Keratinocyte (primary cell): ENCODE results near the gene MPV17L2. TPM values are rescaled to one million over a fixed set of nuclear protein-coding genes. Genes with fewer than 3 reads are reported as not detected.

Source experiments
- DNase-seq: peaks from one replicate; pipeline ENCODE4 v3.0.0-alpha.2; 2011; ENCODE audit warnings: low read depth, missing footprints, low spot score
- FAIRE-seq: peaks from 2 replicates; lab custom pipeline; 2011; peaks lifted over from hg19 to GRCh38; lab: Jason Lieb, UNC
- H2AFZ ChIP-seq: 2 replicates; pipeline ENCODE4 v1.6.0; 2012; ENCODE audit warnings: low read length, control low read depth, inconsistent platforms; ENCODE audit not compliant: control insufficient read depth
- H3K27ac ChIP-seq: 2 replicates; pipeline ENCODE4 v1.5.1; 2011; ENCODE audit warnings: low read length; ENCODE audit not compliant: control insufficient read depth, insufficient read depth
- H3K27me3 ChIP-seq: 3 replicates; pipeline ENCODE4 v1.6.0; 2011; ENCODE audit warnings: low read length; ENCODE audit not compliant: control insufficient read depth, insufficient read depth; ENCODE audit errors: extremely low read depth
- H3K36me3 ChIP-seq, 2 experiments: 2 replicates in 1 of 2; 3 replicates in 1 of 2; pipeline ENCODE4 v1.5.1; 2011; ENCODE audit warnings: low read length in 2 of 2, mild to moderate bottlenecking in 1 of 2; ENCODE audit not compliant: control insufficient read depth in 2 of 2, insufficient read depth in 2 of 2; ENCODE audit errors: extremely low read depth in 1 of 2
- H3K4me1 ChIP-seq: 3 replicates; pipeline ENCODE4 v1.5.1; 2011; ENCODE audit warnings: low read length; ENCODE audit not compliant: control insufficient read depth, insufficient read depth; ENCODE audit errors: extremely low read depth
- H3K4me2 ChIP-seq: 3 replicates; pipeline ENCODE4 v1.6.0; 2011; ENCODE audit warnings: low read depth, low read length; ENCODE audit not compliant: control insufficient read depth, insufficient read depth; ENCODE audit errors: extremely low read depth
- H3K4me3 ChIP-seq, 3 experiments: fragments of 200-600 bp in 1 of 3; sonication (generic) in 1 of 3; 2 replicates in 2 of 3; 3 replicates in 1 of 3; pipeline ENCODE4 v1.5.1; 2011 to 2016; ENCODE audit warnings: low read length in 3 of 3, mild to moderate bottlenecking in 3 of 3, control low read depth in 2 of 3, inconsistent platforms in 1 of 3, low read depth in 1 of 3, mixed read lengths in 1 of 3, mixed run types in 1 of 3, moderate library complexity in 1 of 3; ENCODE audit not compliant: control insufficient read depth in 2 of 3, insufficient read depth in 2 of 3; ENCODE audit errors: extremely low read depth in 1 of 3
- H3K79me2 ChIP-seq: 2 replicates; pipeline ENCODE4 v1.6.0; 2012; ENCODE audit warnings: low read length; ENCODE audit not compliant: control insufficient read depth, insufficient read depth
- H3K9ac ChIP-seq: 3 replicates; pipeline ENCODE4 v1.6.0; 2011; ENCODE audit warnings: low read length; ENCODE audit not compliant: control insufficient read depth, insufficient read depth; ENCODE audit errors: extremely low read depth
- H3K9me1 ChIP-seq: 3 replicates; pipeline ENCODE4 v1.6.0; 2011; ENCODE audit warnings: low read length; ENCODE audit not compliant: control insufficient read depth, insufficient read depth; ENCODE audit errors: extremely low read depth
- H3K9me3 ChIP-seq: 2 replicates; pipeline ENCODE4 v1.5.1; 2012; ENCODE audit warnings: low read depth, low read length; ENCODE audit not compliant: control insufficient read depth
- H4K20me1 ChIP-seq: 3 replicates; pipeline ENCODE4 v1.6.0; 2011; ENCODE audit warnings: low read length; ENCODE audit not compliant: control insufficient read depth, insufficient read depth; ENCODE audit errors: extremely low read depth
- CTCF ChIP-seq, 3 experiments: IDR thresholded peaks in 1 of 3; conservative IDR thresholded peaks in 1 of 3; optimal IDR thresholded peaks in 1 of 3; 2 replicates in 2 of 3; 3 replicates in 1 of 3; pipeline versions ENCODE3 to v1.5.1; 2011; ENCODE audit warnings: low read length in 3 of 3, mild to moderate bottlenecking in 3 of 3, moderate library complexity in 2 of 3, control low read depth in 1 of 3, inconsistent platforms in 1 of 3; ENCODE audit not compliant: insufficient read depth in 2 of 3; ENCODE audit errors: extremely low read depth in 1 of 3
- EZH2 ChIP-seq: IDR thresholded peaks from one replicate; pipeline ENCODE4 v1.6.1; 2012; ENCODE audit warnings: inconsistent platforms, mild to moderate bottlenecking, low read length, moderate library complexity
- dilution Hi-C: fragments of 300-500 bp; cut with MboI; formaldehyde crosslinking; loops from one replicate; pipeline ENCODE4 v1.7.0; 2020; ENCODE audit warnings: low sequenced_read_pairs; ENCODE audit not compliant: extremely low pct_ligation_motif_present
- polyA plus RNA-seq, 5 experiments: library from polyadenylated mRNA; depleted of rRNA in 3 of 5; stranded (reverse) in 3 of 5; stranded (forward) in 1 of 5; unstranded in 1 of 5; fragments of >200 nt; gene quantifications; 1 replicate in 1 of 5; 2 replicates in 3 of 5; 3 replicates in 1 of 5; pipeline versions ENCODE4 v1.2.1 to v1.2.3, GENCODE V29; 2011 to 2012; ENCODE audit warnings: missing spikeins in 2 of 5, low read depth in 1 of 5, low replicate concordance in 1 of 5

The MPV17L2 gene
- polyA plus RNA-seq, 1 donor (not counting 4 experiments of a cell fraction or from before 2014, with no cell fraction given), result 26.3 TPM

GRCh38 chr19:18205200-18205892 lies 12.3 kb downstream of the MPV17L2 start:
- TF ChIP-seq CTCF (optimal IDR thresholded peaks at IDR 0.05 in 1 of 3, IDR thresholded peaks at IDR 0.05 in 1 of 3, conservative IDR thresholded peaks at IDR 0.05 in 1 of 3; ENCODE audit: extremely low read depth in 1 of 3, insufficient read depth in 2 of 3, low read length in 3 of 3) (no peak), EZH2 (no peak)
- no peaks in the 10 kb centered on the region for H3K79me2 ChIP-seq
- H3K4me3 ChIP-seq, result peak overlapping the region; percentile 51 to 94 (median 86)
- no peaks in the 10 kb centered on the region for H3K9me3 ChIP-seq
- peak overlapping the region; percentile 97 for H3K4me2 ChIP-seq
- peak overlapping the region; percentile 77 for H3K9ac ChIP-seq
- peak overlapping the region; percentile 85 for H2AFZ ChIP-seq
- dilution Hi-C loops, result no loop called here
- no peaks in the 10 kb centered on the region for H3K9me1 ChIP-seq
- H3K4me1 ChIP-seq, result peaks cover 20% of the 10 kb centered on the region
- DNase-seq, result no peak
- peaks cover 2% of the 10 kb centered on the region for H3K27me3 ChIP-seq
- FAIRE-seq, result no peak
- peak overlapping the region; percentile 80 for H3K27ac ChIP-seq
- no peaks in the 10 kb centered on the region for H3K36me3 ChIP-seq
- no peaks in the 10 kb centered on the region for H4K20me1 ChIP-seq

GRCh38 chr19:18206018-18206417 lies 13.0 kb downstream of the MPV17L2 start:
- H3K9ac ChIP-seq, result no peak overlapping the region
- no peak overlapping the region for H3K4me3 ChIP-seq
- DNase-seq (no peak), FAIRE-seq (no peak)
- no peaks in the 10 kb centered on the region for H3K9me1 ChIP-seq
- no peaks in the 10 kb centered on the region for H3K36me3 ChIP-seq
- H2AFZ ChIP-seq, result no peak overlapping the region
- H3K27ac ChIP-seq, result no peak overlapping the region
- TF ChIP-seq CTCF (optimal IDR thresholded peaks at IDR 0.05 in 1 of 3, IDR thresholded peaks at IDR 0.05 in 1 of 3, conservative IDR thresholded peaks at IDR 0.05 in 1 of 3; ENCODE audit: extremely low read depth in 1 of 3, insufficient read depth in 2 of 3, low read length in 3 of 3) (no peak), EZH2 (no peak)
- peaks cover 2% of the 10 kb centered on the region for H3K27me3 ChIP-seq
- no peak overlapping the region for H3K4me2 ChIP-seq
- peaks cover 20% of the 10 kb centered on the region for H3K4me1 ChIP-seq
- no peaks in the 10 kb centered on the region for H4K20me1 ChIP-seq
- H3K79me2 ChIP-seq, result no peaks in the 10 kb centered on the region
- dilution Hi-C loops, result no loop called here
- no peaks in the 10 kb centered on the region for H3K9me3 ChIP-seq
